ENCODE results near the gene CELF2. TPM values are rescaled to one million over a fixed set of nuclear protein-coding genes. Genes with fewer than 3 reads are reported as not detected.

CELF2 gene
- total RNA-seq, 4 donors from 2014 or later, result 120 to 185 (median 154) TPM

DNA sequence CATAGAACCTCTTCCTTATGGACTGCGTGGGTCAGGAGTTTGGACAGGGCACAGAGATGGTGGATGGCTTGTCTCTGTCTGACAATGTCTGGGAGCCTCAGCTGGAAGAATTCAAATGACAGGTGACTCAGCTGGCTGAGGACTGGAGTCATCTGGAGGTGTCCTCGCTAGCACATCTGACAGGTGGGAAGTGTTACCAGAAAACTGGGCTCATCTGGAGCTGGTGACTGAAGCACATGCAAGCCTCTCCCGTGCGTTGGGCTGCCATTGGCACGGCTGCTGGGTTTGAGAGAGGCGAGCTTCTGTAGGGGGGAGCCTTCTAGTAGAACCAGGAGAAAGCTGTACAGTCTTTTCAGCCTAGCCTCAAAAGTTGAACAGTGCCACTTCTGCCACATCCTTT lies 71.0 kb downstream of the CELF2 start:
- TF ChIP-seq, protein P1, sequence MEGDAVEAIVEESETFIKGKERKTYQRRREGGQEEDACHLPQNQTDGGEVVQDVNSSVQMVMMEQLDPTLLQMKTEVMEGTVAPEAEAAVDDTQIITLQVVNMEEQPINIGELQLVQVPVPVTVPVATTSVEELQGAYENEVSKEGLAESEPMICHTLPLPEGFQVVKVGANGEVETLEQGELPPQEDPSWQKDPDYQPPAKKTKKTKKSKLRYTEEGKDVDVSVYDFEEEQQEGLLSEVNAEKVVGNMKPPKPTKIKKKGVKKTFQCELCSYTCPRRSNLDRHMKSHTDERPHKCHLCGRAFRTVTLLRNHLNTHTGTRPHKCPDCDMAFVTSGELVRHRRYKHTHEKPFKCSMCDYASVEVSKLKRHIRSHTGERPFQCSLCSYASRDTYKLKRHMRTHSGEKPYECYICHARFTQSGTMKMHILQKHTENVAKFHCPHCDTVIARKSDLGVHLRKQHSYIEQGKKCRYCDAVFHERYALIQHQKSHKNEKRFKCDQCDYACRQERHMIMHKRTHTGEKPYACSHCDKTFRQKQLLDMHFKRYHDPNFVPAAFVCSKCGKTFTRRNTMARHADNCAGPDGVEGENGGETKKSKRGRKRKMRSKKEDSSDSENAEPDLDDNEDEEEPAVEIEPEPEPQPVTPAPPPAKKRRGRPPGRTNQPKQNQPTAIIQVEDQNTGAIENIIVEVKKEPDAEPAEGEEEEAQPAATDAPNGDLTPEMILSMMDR (IDR thresholded peaks at IDR 0.05; ENCODE audit: low read depth), result no peak

DNA sequence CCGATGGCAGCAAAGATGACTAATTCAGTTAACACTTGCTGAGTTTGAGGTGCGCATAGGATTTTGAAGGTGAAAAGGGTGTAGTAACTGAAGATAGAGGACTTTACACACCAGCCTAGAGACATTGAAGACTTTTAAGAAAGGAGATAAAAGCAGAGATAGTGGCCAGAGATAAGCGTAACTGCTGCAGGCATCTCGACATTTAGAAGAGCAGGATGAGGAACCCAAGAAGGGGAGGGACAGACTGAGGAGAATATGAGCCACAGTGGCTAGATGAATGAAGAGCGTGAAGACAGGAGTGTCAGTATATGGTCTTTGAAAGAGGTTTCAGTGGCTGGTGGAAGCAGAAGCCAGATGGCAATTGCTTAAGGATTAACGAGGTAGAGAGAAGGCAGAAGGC lies 71.6 kb downstream of the CELF2 start:
- TF ChIP-seq, protein P1 (IDR thresholded peaks at IDR 0.05; ENCODE audit: low read depth), result no peak

DNA sequence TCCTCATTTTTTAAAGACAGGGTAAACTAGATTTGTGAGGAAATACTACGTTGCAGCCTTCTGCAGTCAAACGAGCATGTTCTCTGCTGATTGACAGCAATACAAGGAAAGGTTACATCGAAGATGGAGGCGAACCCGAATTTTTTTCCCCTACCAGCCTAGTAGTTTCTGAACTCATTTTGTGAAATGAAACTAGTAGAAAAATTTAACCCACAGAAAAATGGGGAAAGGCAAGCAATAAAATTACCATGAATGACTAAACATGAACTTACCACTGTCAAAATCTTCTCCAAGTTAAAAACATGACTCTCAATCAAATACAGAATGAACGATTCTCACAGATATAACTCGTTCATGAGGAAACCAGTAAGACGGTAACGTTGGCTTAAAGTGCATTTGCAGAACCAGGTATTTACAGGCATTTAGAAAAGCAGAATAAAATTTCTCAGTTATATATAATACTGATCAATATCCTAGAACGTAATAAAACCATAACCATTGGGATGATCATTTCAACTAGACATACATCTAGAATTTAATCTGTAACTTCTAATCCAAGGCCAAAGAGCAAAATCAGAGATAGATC lies 73.9 kb downstream of the CELF2 start:
- TF ChIP-seq, protein P1 (IDR thresholded peaks at IDR 0.05; ENCODE audit: low read depth), result no peak

DNA sequence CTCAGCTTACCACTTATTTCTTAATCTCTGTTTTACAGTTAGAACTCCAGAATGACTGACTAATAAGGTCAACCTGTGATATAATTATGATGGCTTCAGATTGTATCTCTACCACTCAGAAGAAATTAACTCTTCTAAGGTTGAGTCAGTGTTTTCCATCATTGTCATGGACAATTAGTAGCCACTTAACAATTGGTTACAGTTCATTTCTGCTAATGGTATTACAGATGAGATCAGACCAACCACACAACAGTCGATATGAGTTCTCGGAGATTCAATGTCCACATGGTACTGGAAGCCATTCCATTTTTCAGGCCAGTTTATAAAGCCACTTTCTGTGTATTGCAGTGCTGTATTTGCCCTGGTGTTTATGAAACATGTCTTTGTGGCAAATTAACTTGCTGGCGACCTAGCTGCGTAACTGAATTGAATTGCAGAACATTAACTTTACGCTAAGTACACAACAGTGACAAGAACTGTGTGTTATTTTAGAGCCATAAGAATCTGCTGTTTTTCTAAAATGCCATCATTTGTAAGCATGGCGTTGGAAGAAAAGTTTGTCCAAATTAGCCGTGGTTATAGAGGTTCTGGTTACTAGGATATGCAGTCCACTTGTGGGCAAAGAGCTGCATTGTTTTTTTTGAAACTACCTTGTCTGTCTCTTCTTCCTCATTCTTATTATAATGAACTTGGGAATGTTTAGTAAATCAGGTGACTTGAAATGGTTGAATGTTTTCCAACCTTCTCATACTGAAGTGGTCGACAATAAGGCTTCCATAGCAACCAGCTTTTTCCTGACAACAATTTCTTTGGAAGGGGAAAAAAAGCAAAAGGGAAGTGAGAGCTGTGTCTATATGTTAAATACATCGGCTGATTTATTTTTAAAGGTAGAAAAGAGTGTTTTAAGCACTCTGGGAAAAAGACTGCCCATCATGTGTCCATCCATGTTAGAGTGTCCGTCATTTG lies 76.4 kb downstream of the CELF2 start:
- TF ChIP-seq, protein P1 (IDR thresholded peaks at IDR 0.05; ENCODE audit: low read depth), result no peak

DNA sequence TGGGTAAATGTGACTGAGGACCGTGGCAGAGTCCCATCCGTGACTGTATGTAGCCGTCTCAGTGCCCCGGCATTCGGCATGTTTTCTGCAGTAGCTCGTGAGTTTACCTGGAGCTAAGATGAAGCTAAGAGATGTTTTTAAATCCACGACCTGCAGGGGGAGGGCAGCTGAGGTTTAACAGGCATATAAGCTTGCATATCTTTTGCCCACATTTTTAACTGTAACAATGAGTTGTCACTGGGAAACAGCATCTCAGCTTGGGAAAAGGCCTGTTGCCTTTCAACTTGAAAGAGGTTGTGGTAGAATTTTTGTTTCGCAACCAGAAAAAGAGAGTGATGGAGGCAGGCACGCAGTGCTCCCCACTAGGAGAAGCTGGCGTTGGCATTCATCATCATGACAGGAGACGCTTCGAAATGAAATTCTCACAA lies 77.7 kb downstream of the CELF2 start:
- TF ChIP-seq, protein P1 (IDR thresholded peaks at IDR 0.05; ENCODE audit: low read depth), result no peak

DNA sequence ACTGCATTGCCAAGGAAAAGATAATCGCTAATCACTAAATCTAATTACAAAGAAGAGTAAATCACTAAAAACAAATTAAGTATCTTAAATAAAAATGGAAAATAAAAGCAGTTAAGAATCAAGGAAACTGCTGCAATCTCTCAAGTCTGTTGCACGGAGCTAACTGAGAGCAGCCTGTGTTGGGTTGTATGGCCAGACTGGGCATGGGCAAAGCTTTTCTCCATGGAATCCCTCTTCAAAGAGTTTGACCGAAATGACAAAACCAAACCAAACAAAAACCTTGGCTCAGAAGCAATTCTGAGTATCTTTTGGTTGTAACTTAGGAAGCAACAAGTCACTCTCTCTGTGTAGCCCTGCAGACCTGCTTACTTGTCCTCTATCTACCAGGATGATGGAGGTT lies 78.8 kb downstream of the CELF2 start:
- TF ChIP-seq, protein P1 (IDR thresholded peaks at IDR 0.05; ENCODE audit: low read depth), result no peak

DNA sequence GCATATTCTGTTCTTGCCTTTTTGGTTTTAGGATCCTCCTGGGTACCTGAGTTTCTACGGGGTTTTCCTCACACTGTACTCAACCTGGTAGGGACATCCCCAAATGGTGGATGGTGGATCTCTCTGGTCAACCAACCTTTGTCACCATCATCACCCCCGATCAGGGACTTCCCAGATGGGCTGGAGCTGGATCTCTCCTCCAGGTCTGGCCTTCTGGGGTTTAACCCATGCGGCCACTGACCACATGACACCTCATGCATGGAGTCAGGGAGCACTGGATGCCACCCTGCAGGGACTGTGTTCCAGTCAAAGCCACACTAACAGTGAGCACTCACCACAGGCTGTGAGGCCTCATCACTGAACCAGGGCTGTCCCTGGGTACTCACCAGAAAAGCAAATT lies 80.0 kb downstream of the CELF2 start:
- TF ChIP-seq, protein P1 (IDR thresholded peaks at IDR 0.05; ENCODE audit: low read depth), result no peak

All from subcutaneous adipose tissue (tissue), 4 donors.